CD4-positive, alpha-beta T cell treated with Interleukin-12 subunit alpha and Interleukin-12 subunit beta, for 1 hour (primary cell): Measurements from ENCODE around the gene MSX2.
"Not testable (repeated sequence)": the region's sequence is repeated elsewhere in the genome, so short reads cannot be mapped to it uniquely, and the experiment has no call there.

Source experiments
- DNase-seq: peaks from one replicate; pipeline ENCODE4 v3.0.0-alpha.2; 2020

Gene MSX2

DNA sequence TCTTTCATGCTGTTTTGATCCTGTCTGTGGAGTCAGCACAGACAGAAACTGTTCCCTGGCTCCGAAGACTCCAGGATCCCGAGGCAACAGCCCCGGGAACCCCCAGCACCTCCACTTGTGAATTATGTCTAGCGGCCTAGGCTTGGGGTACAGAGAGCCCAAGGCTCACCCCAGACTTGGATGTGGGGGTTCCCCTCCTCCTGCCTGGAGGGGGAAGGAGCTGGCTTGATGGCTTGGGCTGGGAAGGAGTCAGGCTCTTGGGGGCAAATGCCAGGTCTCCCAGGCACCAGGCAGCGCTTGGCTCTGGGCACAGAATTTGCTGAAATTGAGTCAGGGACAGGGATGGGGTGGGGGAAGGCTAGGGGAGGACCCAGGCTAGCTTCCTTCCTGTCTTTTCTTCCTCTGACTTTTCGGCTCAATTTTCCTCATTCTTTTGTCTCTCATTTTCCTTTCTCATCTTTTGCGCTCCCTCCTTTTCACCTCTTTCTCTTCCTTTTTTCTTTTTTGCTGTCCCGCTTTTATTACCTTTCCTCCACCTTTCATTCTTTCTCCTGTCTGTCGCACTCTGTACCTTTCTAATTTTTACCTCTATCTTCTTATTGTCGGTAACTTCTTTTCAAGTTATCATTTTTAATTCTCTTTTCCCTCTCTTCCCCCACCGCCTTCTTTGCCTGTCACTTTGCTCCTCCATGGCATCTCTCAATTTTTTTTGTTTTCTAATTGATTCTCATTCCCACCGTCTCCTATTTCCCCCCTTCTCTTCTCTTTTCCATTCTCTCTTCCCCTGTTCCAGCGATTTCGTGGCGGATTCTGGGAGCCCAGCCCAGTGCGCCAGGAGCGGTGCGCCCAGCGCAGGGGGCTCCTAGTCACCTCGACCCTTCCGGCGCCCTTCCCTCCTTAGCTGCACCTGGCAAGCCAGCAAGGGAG is 10.5 kb downstream of the MSX2 start:
- DNase-seq, result no peak

DNA sequence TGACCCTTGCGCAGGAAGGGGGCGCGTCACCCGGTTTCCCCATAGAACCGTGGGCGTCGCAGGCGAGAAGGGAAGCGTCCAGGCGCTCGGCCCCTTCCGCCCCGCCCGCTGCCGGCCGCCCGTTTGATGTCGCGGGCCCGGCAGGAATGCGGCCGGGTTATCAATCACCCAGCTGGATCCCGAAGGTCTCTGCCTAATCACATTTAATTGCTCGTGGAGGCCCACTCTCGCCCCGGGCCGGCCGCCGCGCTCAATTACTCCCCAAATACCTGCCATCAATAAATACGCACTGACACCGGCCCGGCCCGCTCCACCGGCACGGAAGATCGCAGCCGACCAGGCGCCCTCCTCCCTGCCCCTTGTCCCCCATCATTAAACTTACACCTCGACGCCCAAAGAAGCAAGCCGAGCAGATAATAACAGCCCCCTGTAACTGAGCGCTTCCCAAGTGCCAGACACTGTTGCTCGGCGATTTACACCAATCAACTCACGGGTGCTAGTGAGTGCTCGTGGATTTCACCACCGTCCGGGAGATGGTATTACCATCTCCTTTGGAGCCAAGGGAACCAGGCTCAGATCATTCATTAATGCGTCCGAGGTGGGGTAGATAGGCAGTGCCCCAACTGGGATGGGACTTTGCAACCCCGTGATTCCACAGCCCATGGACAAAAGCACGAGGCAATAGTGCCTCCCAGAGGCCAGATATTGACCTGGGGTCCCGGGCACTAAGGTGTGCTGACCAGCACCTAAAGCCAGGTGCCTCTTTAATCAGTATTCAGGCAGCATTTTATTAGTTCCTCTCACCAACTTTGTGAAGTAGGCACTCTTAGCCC is 11.3 kb downstream of the MSX2 start:
- DNase-seq, result no peak

DNA sequence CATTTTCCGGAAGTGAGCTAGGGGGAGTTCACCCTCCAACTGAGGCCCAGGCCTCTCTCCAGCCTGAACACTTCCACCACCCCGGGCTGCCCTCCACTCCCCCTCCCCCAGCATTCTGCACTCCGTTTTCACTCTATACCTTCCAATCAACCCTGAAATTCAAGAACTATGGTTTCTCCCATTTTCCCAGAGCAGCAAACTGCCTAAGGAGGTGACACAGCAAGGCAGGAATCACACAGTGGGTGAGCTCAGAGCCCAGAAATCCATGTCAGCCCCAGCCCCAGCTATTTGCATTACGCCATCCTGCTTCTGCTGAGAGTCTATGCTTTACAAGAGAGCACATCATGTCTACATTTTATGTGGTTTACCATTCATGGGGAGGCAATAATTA is 11.9 kb downstream of the MSX2 start:
- DNase-seq, result no peak

DNA sequence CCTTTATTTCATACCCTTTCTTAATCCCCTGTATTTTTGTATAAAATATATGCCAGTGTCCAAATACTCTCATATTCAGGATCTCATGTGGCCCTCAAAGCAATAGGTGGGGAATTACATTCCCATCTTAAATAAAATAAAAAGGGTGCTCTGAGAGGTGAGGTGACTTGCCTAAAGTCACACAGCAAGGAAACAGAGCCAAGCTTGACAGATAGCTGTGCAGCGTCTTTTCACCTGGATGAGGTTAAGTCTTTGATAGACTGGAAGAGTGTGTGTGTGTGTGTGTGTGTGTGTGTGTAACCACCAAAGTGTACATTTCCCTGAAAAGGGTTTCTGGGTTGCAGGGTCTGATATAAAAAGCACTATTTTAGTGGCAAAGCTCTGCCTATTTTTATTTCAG is 12.4 kb downstream of the MSX2 start:
- DNase-seq, result no peak

DNA sequence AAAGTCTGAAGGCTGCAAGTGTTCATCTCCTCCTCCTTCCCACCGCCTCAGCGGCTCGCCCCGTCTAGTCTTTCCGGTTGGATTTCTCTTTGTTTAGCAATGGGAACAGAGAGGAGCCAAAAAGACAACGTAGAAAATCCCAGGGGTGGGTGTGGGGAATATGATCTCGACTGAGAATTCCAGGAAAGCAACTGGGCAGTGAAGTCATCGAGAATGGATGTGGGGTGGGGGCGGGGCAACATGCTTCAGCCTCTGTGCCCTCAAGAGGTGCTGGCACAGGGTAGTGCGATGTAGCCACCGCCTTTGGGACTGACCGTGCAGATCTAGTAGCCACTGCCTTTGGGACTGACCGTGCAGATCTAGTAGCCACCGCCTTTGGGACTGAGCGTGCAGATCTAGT is 12.9 kb downstream of the MSX2 start:
- no peak for DNase-seq

DNA sequence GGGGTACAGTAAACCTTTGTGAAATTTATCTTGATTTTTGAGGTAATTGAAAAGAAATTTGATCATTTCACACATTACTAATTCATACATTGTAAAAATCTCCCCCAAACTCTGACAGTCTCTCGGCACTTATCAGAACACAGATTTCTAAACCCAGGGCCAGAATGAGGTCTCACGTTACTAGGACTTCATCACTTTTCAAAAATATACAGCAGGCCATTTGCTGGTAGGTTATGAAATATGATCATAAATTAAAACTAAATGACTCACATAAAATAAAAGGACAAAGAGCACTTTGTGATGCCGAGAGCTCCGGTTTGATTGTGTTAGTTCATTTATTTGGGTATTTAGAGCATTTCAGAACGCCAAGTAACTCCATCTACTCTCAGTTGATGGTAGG is 17.0 kb downstream of the MSX2 start:
- DNase-seq, result no peak

DNA sequence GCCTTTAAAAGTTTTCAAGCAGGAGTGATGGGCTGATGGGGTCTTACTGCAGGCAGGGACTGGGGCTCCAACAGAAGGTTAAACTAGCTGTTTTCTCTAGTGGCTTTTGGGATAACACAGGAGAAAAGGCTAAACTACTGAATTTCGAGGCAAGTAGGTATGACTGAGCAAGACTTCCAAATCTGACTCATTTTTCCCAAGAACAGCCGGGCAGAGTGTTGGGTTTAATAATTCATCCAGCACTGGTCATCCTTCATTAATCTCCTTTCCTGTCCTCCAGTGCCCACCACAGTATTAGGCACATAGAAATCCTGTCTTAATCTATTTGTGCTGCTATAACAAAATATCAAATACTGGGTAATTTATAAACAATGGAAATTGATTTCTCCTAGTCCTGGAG is 20.5 kb downstream of the MSX2 start:
- DNase-seq, result no peak

DNA sequence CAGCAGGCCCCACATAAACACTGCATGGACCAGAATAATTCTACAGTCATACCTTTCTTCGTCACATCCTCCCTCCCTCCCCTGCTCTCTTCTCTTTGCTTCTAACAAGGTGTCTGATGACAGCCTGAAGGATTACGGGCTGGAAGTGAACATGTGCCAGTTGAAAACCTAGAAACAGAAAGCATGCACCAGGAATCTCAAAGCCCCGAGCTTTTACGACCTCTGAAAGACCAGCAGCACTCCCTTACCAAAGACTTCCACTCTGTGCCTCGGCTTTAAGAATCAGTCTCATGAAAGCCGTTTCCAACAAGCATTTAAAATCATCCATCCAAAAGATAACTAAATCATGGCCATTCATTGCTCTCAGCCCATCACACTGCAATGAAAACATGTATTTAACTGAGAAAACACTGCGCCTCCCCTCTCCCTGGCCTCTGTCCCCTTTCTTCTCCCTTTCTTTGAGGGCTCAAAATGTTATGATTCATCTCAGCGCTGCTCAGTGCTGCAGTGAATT is 21.3 kb downstream of the MSX2 start:
- DNase-seq, result no peak

DNA sequence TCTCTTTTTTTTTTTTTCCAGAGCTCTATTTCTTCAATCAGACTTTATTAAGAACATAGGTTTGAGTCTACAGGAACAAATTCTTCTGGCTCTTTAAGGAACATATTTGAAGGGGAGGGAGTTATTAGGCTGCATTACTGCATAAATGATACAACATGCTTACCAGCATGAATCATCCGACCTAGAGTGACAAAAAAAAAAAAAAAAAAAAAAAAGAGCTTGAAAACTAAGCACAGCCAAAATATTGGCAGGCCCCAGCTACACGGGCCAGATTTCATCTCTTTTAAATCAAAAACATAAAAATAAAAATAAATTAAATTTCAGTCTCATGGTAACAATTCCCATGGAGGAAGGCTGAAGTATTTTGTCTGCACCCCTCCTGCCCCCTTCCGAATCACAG is 26.3 kb downstream of the MSX2 start:
- DNase-seq, result no peak

DNA sequence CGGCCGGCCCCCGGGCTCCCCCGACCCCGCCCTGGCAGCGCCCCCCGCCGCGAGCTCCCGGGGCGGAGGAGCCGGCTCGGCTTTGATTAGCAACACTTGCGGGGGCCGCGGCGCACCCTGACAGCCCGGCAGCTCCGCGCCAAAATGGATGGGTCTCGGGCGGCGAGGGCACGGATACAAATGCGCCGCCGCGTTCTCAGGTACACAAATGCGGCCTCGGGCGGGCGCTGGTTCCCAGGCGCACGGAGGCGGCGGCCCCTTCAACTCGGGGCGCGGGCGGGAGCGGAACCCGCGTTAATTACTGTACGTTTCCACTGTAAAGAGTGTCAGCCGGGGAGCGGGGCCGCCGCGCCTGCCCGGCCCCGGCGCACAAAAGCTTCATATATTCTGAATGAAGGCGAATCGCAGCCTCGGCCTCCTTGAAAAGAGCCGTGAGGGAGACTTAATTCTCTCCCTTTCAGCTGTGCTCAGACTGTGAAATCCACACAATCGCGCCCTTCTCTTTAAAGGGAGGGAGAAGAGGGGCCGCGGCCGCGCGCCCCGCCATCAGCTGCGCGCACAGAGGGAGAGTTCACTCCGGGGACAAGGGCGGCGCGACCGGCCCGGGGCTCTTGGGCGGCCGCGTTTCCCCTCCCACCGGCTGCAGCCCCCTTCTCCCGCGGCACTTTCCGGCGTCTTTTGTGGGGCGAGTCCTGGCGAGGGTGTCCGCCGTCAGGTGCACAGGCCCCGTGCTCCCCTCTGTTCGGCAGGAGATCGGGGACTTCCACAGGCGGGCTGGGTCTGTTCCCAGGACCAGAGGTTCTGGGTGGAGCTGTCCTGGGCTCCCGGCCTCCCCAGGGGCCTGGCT is 27.0 kb downstream of the MSX2 start:
- no peak for DNase-seq

DNA sequence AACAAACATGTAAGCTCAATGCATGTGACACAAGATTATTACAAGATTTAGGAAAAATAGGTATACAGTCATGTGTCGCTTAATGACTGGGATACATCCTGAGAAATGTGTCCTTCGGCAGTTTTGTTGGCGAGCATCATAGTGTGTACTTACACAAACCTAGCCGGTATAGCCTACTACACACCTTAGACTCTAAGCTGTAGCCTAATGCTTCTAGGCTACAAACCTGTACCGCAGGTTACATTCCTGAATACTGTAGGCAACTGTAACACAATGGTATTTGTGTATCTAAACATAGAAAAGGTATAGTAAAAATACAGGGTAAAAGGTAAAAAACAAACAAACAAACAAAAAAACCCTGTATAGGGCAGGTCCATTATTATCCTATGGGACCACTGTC is 27.7 kb downstream of the MSX2 start:
- no peak for DNase-seq

DNA sequence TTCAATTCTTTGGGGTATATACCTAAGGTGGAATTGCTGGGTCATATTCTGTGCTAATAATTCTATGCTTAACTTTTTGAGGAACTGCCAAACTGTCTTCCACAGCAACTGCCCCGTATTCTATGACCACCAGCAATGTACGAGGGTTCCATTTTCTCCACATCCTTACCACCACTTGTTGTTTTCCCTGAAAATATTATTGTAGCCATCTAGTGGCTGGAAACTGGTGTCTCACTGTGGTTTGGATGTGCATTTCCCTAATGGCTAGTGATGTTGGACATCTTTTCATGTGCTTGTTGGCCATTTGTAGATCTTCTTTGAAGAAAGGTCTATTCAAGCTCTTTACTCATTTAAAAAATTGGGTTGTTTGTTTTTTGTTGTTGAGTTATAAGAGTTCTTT is 30.7 kb downstream of the MSX2 start:
- no peak for DNase-seq

DNA sequence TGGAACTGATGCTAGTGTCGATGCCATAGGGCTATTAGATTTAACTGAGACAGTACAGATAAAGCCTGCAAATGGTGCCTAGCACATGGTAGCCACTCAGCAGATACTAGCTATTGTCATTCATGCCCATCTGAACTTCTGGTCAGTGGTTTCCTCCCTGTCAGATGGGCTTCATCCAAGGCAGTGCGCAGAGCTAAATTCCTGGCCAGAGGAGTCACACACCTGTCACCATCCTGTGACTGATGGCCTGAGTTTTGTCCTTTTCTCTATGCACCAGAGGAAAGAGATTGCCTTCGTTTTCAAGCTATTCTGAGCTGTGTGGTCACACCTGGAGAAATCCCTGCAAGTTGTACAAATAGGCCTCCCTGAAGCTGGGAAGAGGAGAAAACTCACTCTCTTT is 34.7 kb downstream of the MSX2 start:
- no peak for DNase-seq

DNA sequence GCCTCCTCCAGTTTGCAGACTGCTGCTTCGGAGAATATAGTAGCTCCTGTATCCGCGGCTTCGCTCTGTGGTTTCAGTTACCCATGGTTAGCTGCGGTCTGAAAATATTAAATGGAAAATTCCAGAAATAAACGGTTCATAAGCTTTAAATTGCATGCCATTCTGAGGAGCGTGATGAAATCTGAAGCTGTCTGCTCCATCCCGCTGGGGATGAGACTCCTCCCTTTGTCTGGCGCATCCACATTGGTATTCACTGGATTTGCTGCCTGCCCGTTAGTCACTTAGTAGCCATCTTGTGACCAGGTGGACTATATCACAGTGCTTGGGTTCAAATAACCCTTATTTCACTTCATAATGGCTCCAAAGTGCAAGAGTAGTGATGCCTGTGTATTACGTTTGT is 36.3 kb downstream of the MSX2 start:
- no peak for DNase-seq

DNA sequence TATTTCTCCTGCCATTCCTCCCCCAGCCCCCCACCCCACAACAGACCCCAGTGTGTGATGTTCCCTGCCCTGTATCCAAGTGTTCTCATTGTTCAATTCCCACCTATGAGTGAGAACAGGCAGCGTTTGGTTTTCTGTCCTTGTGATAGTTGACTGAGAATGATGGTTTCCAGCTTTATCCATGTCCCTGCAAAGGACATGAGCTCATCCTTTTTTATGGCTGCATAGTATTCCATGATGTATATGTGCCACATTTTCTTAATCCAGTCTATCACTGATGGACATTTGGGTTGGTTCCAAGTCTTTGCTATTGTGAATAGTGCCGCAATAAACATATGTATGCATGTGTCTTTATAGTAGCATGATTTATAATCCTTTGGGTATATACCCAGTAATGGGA is 37.0 kb downstream of the MSX2 start:
- not testable (repeated sequence) for DNase-seq

DNA sequence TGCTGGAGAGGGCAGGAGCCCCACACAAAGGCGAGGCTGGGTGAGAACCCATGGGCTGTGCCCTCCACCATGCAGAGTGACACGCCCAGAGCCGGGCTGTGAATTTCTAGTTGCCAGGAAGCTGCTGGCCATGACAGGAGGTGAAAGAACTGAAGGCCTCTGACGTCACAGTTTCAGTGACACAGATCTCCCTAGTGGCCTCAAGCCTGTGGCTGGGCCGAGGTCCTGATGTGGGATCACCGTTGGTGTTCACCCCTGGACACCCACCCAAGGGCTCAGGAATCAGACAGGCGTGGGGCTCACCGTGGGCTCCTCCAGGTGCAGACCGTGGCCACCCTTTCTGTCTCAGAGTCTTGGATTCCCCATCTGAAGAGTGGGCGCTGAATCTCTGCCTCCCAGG is 39.9 kb downstream of the MSX2 start:
- DNase-seq, result no peak

DNA sequence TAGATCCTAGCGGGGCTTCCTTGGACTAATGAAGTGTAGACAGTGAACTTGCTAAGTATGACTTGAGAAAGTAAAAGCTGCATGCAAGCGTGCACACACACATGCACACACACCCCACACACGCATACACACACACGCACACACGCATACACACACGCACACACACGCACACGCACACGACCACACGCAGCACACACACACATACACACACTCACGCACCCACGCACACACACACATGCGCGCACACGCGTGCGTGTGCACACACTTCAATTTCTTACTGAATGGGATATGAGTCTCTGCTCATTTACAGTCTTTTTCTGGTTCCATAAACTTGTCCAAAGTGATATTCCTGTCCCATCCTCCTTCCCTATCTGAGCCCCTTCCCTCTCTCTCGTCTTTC is 41.2 kb downstream of the MSX2 start:
- DNase-seq, result no peak

DNA sequence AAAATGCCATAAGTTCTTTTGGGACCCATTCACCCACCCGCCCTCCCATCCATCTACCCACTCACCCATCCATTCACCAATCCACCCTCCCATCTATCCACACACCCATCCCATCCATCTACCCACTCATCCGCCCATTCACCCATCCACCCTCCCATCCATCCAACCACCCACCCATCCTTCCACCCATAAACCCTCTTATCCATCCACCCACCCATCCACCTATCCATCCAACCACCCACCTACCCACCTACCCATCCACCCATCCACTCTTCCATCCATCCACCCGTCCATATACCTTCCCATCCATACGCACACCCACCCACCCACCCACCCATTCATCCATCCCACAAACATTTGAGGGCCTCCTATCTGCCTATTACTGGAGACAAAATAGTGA is 43.3 kb downstream of the MSX2 start:
- no peak for DNase-seq

DNA sequence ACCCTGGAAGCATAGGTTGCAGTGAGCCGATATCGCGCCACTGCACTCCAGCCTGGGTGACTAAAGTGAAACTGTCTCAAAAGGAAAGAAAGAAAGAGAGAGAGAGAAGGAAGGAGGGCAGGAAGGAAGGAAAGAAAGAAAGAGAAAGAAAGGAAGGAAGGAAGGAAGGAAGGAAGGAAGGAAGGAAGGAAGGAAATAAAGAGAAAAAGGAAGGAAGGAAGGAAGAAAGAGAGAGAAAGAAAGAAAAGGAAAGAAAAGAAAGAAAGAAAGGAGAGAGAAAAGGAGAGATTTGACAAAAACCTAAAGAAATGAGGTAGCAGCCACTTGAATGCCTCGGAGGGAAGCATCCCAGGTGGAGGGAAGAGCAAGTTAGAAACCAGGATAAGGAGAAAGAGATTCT is 44.6 kb downstream of the MSX2 start:
- no peak for DNase-seq

DNA sequence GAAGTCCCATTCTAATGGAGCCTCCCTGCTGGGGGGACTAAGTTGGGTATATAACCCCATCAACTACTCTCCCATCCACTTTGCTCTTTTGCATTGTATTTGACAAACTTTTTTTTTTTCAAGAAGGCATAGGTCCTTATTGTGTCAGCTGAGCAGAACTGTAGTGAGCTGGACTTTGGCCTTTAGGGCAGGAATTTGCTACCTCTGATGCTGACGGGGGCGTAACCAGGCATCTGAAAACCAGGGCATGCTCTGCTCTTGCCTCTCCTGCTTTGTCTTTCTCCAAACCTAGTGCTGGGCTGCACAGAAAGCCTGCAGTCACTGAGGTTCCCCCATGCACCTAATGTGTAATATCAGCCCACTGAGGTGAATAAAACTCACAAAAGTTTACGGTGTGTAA is 49.0 kb downstream of the MSX2 start:
- DNase-seq, result no peak

DNA sequence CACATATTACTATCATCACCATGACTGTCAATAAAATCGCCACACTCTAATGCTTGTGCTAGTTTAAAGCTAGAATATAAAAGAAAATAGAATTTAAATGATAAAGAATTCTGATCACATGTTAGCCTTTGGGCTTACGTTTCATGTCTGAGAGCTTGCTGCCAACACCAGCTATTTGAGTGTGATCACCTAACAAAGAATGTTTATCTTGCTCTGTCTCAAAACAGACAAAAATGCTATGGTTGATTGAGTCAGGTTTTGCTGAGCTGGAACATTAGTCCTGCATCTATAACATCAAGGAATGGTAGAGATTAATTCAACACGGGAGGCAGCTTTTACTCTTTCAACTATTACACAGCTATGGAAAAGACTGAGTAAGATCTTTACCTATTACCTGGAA is 50.7 kb downstream of the MSX2 start:
- DNase-seq, result no peak

DNA sequence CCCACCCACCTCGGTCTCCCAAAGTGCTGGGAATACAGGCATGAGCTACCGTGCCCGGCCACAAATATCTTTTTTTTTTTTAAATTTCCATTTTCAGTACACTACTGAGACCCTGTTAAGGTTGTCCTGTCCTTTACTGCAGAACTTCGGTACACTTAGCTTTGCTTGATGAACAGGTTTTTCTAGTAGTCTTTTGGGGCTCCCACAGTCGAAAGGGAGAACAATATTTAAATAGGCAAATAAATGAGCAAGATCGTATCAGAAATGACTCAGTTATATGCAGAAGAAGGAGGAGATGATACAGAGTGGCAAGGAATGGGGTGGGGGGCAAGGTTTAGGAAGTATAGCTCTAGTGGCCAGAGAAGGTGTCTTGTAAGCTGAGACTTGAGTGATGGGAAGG is 52.7 kb downstream of the MSX2 start:
- DNase-seq, result no peak

DNA sequence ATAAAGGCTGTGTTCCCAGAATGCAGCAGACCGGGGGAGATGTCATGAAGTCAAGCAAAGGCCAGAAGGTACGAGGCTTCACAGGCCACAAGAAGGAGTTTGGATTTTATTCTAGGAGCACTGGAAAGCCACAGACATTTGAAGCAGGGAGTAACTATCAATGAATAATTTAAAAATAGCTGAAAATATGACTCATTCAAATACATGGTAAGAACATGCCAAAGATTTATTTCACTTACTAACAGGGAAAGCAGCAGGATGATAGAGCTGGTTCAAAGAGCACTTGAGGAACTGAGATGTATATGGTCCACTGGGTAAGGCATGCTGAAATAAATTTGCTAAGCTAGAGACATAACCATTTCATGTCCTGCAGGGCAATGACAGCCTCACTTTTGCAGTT is 53.2 kb downstream of the MSX2 start:
- no peak for DNase-seq
